ENCODE data around the gene TIMM21. TPM values are rescaled to one million over a fixed set of nuclear protein-coding genes. Genes with fewer than 3 reads are reported as not detected.

TIMM21 gene
- total RNA-seq, 2 donors from 2014 or later: 27.6 to 33.1 TPM

DNA sequence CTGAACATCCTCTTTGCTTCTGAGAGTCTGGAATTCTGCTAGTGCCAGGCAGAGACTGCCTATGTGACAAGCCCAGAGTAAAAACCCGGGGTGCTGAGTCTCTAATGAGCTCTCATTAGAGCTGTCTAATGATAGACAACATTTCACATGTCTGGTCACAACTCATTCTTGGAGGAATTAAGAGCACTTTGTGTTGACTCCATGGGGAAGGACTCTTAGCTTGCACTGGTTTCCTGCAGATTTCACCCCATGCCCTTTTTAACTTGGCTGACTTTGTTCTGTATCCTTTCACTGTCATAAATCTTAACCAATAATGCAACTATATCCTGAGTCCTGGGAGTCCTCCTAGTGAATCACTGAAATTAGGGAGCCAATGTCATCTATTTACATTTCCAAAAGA lies 34.2 kb upstream of the TIMM21 start:
- no peaks in the 10 kb centered on the region for H3K27me3 ChIP-seq (replicated peaks; ENCODE audit: insufficient read depth)
- H3K4me1 ChIP-seq (replicated peaks): no peaks in the 10 kb centered on the region
- 50% methylated on average over 1 of the region's 1 CpG for WGBS
- no peaks in the 10 kb centered on the region for H3K36me3 ChIP-seq
- intact Hi-C loops (cut with DNase I): loop anchor here (5.0 to 10.0 kb wide), 2 partner anchors 339 to 1352 kb away; no protein-coding TSS in a partner anchor
- H3K27ac ChIP-seq: no peak overlapping the region
- no peak for DNase-seq (ENCODE audit: low spot score)
- no peak overlapping the region for H3K4me3 ChIP-seq
- no peaks in the 10 kb centered on the region for H3K9me3 ChIP-seq
- TF ChIP-seq POLR2AphosphoS5 (IDR thresholded peaks at IDR 0.05): no peak
- no peak for TF ChIP-seq POLR2A (IDR thresholded peaks at IDR 0.05)

DNA sequence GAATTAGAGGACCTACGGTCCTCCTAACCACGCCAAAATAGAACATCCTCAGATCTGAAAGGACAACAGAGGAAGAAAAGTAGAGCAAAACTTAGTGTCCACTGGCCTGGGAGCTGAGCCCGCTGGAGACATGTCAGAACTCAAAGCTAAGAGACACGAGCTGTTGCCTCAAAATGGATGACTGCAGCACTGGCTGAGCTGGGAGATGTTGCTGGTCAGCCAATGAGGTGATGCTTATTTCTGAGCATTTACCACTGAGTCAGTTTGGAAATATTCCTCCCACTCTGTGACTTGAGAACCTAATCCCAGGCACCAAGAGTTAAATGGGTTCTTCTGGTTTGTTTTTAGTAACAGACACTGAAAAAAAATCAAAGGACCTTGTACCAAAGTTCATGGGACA lies 33.3 kb upstream of the TIMM21 start:
- TF ChIP-seq POLR2AphosphoS5 (IDR thresholded peaks at IDR 0.05) (no peak), POLR2A (IDR thresholded peaks at IDR 0.05) (no peak)
- TF ChIP-seq, protein P1, sequence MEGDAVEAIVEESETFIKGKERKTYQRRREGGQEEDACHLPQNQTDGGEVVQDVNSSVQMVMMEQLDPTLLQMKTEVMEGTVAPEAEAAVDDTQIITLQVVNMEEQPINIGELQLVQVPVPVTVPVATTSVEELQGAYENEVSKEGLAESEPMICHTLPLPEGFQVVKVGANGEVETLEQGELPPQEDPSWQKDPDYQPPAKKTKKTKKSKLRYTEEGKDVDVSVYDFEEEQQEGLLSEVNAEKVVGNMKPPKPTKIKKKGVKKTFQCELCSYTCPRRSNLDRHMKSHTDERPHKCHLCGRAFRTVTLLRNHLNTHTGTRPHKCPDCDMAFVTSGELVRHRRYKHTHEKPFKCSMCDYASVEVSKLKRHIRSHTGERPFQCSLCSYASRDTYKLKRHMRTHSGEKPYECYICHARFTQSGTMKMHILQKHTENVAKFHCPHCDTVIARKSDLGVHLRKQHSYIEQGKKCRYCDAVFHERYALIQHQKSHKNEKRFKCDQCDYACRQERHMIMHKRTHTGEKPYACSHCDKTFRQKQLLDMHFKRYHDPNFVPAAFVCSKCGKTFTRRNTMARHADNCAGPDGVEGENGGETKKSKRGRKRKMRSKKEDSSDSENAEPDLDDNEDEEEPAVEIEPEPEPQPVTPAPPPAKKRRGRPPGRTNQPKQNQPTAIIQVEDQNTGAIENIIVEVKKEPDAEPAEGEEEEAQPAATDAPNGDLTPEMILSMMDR (IDR thresholded peaks at IDR 0.05): no peak
- Histone ChIP-seq H3K27ac (no peak overlapping the region), H3K9me3 (no peaks in the 10 kb centered on the region), H3K27me3 (replicated peaks; ENCODE audit: insufficient read depth) (no peaks in the 10 kb centered on the region), H3K36me3 (no peaks in the 10 kb centered on the region), H3K4me1 (replicated peaks) (no peaks in the 10 kb centered on the region), H3K4me3 (no peak overlapping the region)
- no peak for DNase-seq (ENCODE audit: low spot score)
- WGBS: 65% methylated on average over 4 of the region's 4 CpGs
- intact Hi-C loops (cut with DNase I): loop anchor here (10.0 kb wide), 1 partner anchor 340 kb away; no protein-coding TSS in a partner anchor

DNA sequence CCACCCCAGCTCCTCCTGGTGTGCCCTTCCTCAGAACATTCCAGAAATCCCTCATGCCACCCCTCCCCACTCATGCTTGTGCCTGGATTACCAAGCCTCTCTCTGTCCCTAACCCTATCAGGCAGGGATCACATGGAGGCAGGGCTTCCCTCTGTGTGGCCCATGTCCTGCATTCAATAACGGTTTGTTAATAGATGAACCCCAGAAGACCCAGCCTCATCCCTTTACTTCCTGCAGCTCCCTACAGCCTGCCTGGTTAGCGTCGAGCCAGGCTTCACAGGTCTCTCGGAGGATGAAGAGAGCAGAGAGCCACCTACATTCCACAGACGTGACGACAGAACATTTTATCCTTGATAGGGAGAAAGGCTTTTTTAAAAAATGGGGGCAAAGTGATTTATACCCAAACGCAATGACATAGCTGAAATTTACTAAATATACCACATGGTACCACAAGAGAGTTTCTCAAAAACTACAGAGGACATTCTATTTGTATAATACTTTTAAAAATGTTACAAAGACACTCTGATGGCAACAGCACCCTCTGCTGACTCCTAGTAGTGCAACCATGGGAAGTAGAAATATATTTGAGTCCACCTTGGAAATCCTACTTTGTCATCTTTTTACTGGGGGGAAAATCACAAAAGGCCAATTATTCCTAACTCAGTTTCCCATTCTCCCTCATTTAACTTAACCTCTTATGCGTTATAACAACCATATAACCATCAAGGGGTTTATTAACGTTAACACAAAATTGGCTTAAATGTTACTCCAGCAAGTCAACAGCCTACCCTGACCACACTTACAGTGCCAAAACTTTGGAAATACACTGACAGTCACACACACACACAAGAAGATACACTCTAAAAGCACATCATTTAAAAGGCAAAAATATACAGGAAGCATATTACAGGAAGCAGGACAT lies 31.4 kb upstream of the TIMM21 start:
- intact Hi-C loops (cut with DNase I): loop anchor here (10.0 kb wide), 1 partner anchor 342 kb away; no protein-coding TSS in a partner anchor
- TF ChIP-seq, protein P1 (IDR thresholded peaks at IDR 0.05): peak in 3 of 4 experiments; percentile 50 to 61 (median 59)
- no peak for TF ChIP-seq POLR2A (IDR thresholded peaks at IDR 0.05)
- 44% methylated on average over 9 of the region's 9 CpGs for WGBS
- no peak overlapping the region for H3K27ac ChIP-seq
- DNase-seq (ENCODE audit: low spot score): no peak
- no peaks in the 10 kb centered on the region for H3K36me3 ChIP-seq
- no peaks in the 10 kb centered on the region for H3K27me3 ChIP-seq (replicated peaks; ENCODE audit: insufficient read depth)
- H3K4me1 ChIP-seq (replicated peaks): no peaks in the 10 kb centered on the region
- H3K9me3 ChIP-seq: no peaks in the 10 kb centered on the region
- no peak overlapping the region for H3K4me3 ChIP-seq

DNA sequence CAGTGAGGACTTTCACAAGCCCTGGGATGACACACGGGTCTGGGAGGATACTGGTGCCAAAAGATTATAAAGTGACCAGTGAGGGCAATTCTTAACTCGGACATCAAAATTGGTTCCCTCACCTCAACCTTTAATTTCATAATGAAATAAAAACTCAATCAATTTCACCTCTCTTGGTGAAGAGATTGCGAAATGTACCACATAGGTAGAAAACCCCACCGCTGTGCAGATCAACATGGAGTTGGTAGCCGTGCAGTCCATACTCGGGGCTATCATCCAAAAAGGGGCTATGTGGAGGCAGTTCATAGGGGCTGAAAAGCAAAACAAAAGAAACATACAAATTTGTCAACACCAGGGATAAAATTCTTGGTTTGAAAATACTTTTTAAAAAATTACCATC lies 25.1 kb upstream of the TIMM21 start:
- 91% methylated on average over 6 of the region's 6 CpGs for WGBS
- Histone ChIP-seq H3K4me3 (no peak overlapping the region), H3K9me3 (no peaks in the 10 kb centered on the region), H3K27me3 (replicated peaks; ENCODE audit: insufficient read depth) (no peaks in the 10 kb centered on the region), H3K27ac (no peak overlapping the region), H3K4me1 (replicated peaks) (no peaks in the 10 kb centered on the region), H3K36me3 (no peaks in the 10 kb centered on the region)
- intact Hi-C loops (cut with DNase I): no loop called here
- no peak for DNase-seq (ENCODE audit: low spot score)
- TF ChIP-seq, protein P1 (IDR thresholded peaks at IDR 0.05): no peak
- TF ChIP-seq POLR2AphosphoS5 (IDR thresholded peaks at IDR 0.05) (no peak), POLR2A (IDR thresholded peaks at IDR 0.05) (no peak)

DNA sequence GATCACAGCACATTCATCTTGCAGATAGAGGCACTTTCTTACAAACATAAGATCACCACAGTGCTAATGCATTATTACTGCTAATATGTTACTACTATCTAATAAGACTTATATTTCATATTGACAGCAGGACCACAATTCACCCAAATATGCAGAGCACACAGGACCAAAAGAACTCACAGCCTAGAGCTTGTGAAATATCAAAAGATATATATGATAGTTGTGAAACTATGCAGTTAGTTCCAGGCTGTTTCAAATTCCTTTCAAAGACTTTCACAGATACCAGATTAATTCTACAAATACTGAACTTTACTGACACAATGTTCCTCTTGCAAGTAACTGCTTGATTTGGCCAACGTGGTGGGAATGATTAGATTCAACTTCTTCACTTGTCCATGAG lies 23.7 kb upstream of the TIMM21 start:
- H3K27me3 ChIP-seq (replicated peaks; ENCODE audit: insufficient read depth): no peaks in the 10 kb centered on the region
- intact Hi-C loops (cut with DNase I): no loop called here

More for the DNA sequence above, 23.7 kb upstream of the TIMM21 start:
- TF ChIP-seq POLR2A (IDR thresholded peaks at IDR 0.05) (no peak), POLR2AphosphoS5 (IDR thresholded peaks at IDR 0.05) (no peak)
- TF ChIP-seq, protein P1 (IDR thresholded peaks at IDR 0.05): no peak
- no peak overlapping the region for H3K27ac ChIP-seq
- no peak for DNase-seq (ENCODE audit: low spot score)
- H3K4me3 ChIP-seq: no peak overlapping the region
- WGBS: 85% methylated on average over 1 of the region's 1 CpG
- no peaks in the 10 kb centered on the region for H3K9me3 ChIP-seq
- H3K36me3 ChIP-seq: no peaks in the 10 kb centered on the region
- H3K4me1 ChIP-seq (replicated peaks): no peaks in the 10 kb centered on the region
